Activated CD4-positive, alpha-beta T cell treated with anti-CD3 and anti-CD28 coated beads, Interleukin-2, amount 10 ng/mL, durations not matched to agents 24 days and 14 days (primary cell): ENCODE measurements around the gene FTL. TPM values are rescaled to one million over a fixed set of nuclear protein-coding genes. Genes with fewer than 3 reads are reported as not detected.

Source experiments
- DNase-seq: peaks from one replicate; pipeline ENCODE4 v3.0.0; 2022
- H3K27ac Mint-ChIP-seq: one replicate; pipeline ENCODE4 v1.8.0; 2022; ENCODE audit warnings: mild to moderate bottlenecking, mixed read lengths
- H3K27me3 Mint-ChIP-seq: one replicate; pipeline ENCODE4 v1.8.0; 2022; ENCODE audit warnings: mixed read lengths
- H3K36me3 Mint-ChIP-seq: one replicate; pipeline ENCODE4 v1.8.0; 2022; ENCODE audit warnings: low read depth, mild to moderate bottlenecking, mixed read lengths
- H3K4me1 Mint-ChIP-seq: one replicate; pipeline ENCODE4 v1.8.0; 2021; ENCODE audit warnings: mixed read lengths
- H3K4me3 Mint-ChIP-seq: one replicate; pipeline ENCODE4 v1.8.0; 2022; ENCODE audit warnings: mild to moderate bottlenecking, moderate library complexity, mixed read lengths
- H3K9me3 Mint-ChIP-seq: one replicate; pipeline ENCODE4 v1.8.0; 2021; ENCODE audit warnings: mixed read lengths
- intact Hi-C: fragments of 100-400 bp; cut with micrococcal nuclease; formaldehyde crosslinking; loops from one replicate; pipeline ENCODE4 v1.15.1; 2023
- total RNA-seq: library from RNA; stranded (reverse); gene quantifications from 2 replicates; pipeline ENCODE4 v1.2.3, GENCODE V29; 2022

FTL gene
- total RNA-seq, 1 donor from 2014 or later = 696 TPM

DNA sequence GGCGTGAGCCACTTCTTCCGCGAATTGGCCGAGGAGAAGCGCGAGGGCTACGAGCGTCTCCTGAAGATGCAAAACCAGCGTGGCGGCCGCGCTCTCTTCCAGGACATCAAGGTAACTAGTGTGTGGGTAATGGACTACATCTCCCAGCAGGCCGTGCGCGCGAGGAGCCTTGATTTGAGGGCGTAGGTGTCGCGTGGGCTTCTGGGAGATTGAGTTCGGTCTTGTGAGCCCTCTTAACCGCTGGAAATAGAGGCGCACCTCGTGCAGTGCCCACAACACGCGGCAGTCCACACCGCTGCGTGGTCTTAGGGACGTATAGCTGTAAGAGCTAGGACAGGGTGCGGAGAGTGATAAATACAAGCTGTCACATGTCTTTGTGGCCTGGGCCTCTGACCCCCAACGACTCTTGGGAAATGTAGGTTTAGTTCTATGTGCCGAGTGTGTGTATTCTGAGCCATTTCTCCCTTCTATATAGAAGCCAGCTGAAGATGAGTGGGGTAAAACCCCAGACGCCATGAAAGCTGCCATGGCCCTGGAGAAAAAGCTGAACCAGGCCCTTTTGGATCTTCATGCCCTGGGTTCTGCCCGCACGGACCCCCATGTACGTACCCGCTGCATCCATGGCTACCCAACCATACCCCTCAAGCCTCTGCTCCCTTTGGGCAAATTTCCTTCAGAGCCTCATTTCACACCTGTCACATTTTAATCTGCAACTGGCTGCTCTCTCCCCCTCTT is 864 bp downstream of the FTL start:
- Mint-ChIP-seq H3K36me3 (peaks cover 55% of the 10 kb centered on the region), H3K4me3 (peak overlapping the region; percentile 100), H3K27ac (peak overlapping the region; percentile 99), H3K27me3 (no peaks in the 10 kb centered on the region), H3K4me1 (peaks cover 60% of the 10 kb centered on the region), H3K9me3 (no peaks in the 10 kb centered on the region)
- peak; percentile 96 for DNase-seq
- intact Hi-C loops = loop anchor here (1.0 to 2.0 kb wide), 4 partner anchors 27 to 171 kb away; partner anchors contain the start of genes GYS1, NUCB1 and RUVBL2

DNA sequence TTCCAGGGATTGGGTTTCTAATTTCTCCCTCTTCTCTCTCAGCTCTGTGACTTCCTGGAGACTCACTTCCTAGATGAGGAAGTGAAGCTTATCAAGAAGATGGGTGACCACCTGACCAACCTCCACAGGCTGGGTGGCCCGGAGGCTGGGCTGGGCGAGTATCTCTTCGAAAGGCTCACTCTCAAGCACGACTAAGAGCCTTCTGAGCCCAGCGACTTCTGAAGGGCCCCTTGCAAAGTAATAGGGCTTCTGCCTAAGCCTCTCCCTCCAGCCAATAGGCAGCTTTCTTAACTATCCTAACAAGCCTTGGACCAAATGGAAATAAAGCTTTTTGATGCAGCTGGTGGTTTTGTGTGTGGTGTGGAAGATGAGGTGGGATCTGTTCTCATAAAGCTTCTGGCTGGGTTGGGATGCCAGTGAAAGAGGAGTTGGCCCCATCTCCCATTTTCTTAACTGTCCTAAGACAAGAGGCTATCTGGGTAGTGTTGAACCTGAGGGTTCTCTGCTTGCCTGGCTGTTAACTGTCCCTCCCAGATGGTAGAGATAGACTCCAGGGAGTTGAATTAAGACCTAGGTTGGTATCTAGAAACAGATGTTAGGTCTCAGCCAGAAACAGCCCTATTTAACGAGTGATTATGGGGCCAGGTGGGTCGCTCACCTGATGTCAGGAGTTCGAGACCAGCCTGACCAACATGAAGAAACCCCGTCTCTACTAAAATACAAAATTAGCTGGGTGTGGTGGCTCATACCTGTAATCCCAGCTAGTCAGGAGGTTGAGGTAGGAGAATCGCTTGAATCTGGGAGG is 1.6 kb downstream of the FTL start:
- Mint-ChIP-seq H3K27ac (peak overlapping the region; percentile 99), H3K27me3 (no peaks in the 10 kb centered on the region), H3K4me1 (peaks cover 58% of the 10 kb centered on the region), H3K36me3 (peaks cover 53% of the 10 kb centered on the region), H3K4me3 (peak overlapping the region; percentile 100), H3K9me3 (no peaks in the 10 kb centered on the region)
- DNase-seq = no peak
- intact Hi-C loops = no loop called here

DNA sequence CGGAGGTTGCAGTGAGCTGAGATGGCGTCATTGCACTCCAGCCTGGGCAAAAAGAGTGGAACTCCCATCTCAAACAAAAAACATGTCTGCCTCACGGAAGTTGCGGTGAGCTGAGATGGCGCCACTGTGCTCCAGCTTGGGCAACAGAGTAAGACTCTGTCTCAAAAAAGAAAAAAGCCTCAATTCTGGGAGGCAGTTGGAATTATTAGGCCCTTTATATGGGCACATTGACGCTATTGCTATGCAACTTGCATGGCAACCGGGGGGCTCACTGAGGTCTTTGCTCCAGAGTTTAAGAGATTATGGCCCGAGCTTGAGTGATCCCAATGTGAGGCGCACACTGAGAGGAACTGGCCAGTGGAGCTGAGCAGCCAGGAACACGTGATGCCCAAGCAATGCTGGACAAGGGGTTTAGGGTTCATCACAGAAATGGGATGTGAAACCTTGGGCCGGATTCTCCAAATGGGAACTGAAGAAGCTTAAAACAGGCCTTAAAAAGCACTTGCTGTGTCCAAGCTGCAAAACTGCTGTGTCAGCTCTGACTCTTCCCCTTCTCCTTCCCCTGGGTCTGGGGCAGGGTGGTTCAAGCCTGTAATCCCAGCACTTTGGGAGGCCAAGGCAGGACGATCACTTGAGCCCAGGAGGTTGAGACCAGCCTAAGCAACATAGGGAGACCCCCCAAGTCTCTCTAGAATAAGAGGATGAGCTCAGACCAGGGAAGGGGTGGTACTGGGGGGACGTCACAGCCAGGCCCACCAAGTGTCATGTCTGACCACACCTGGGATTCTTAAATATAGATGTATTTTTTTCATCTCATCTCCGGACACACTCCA is 2.5 kb downstream of the FTL start:
- Mint-ChIP-seq H3K36me3 (peaks cover 48% of the 10 kb centered on the region), H3K9me3 (no peaks in the 10 kb centered on the region), H3K27me3 (no peaks in the 10 kb centered on the region), H3K4me3 (peak overlapping the region; percentile 100), H3K4me1 (peaks cover 50% of the 10 kb centered on the region), H3K27ac (peak overlapping the region; percentile 54)
- intact Hi-C loops = no loop called here
- peak; percentile 65 for DNase-seq

DNA sequence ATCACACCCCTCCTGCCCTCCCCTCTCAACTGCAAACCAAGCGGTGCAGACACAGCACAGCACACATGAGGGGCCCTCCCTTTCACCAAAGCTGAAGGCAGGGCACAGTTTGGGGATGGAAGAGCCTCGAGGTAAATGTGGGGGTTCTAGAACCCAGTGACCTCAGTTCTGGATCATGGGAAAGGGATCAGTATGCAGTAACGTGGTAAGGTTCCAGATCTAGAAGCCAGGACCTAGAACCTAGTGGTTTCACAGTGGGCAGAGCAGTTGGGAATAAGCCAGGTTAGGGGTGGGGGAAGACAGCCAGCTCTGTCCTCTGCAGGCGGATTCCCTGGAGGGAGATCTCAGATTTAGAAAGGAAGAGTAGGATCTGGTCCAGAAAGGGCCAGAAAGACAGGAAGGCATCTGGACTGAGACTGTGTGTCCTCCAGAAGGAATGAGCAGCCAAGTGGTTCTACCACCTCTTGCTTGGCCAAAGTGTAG is 3.1 kb downstream of the FTL start:
- Mint-ChIP-seq H3K36me3 (peaks cover 50% of the 10 kb centered on the region), H3K27ac (peak overlapping the region; percentile 54), H3K27me3 (no peaks in the 10 kb centered on the region), H3K4me3 (peak overlapping the region; percentile 28), H3K4me1 (peaks cover 47% of the 10 kb centered on the region), H3K9me3 (no peaks in the 10 kb centered on the region)
- no peak for DNase-seq
- intact Hi-C loops = no loop called here

DNA sequence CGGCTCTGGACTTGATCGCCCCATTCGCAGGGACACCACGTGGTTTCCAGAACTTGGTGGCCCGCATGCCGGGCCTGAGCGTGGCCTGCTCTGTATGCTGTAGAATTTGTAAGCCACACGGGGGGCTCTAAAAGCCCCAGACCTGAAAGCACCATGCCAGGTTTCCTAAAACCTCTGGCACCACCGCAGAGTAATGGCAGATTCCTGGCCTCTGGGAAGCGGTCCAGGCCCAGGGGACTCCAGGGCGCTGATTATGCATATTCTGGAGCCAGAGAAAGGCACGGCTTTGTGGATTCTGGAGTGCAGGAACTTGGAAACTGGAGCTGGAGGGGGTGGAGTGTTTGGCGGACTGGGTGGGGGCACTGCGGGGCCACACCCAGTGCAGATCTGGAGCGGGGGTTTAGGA is 3.7 kb downstream of the FTL start:
- Mint-ChIP-seq H3K27ac (no peak overlapping the region), H3K27me3 (no peaks in the 10 kb centered on the region), H3K9me3 (no peaks in the 10 kb centered on the region), H3K4me1 (peaks cover 41% of the 10 kb centered on the region), H3K36me3 (peaks cover 49% of the 10 kb centered on the region), H3K4me3 (no peak overlapping the region)
- intact Hi-C loops = no loop called here
- DNase-seq = no peak

DNA sequence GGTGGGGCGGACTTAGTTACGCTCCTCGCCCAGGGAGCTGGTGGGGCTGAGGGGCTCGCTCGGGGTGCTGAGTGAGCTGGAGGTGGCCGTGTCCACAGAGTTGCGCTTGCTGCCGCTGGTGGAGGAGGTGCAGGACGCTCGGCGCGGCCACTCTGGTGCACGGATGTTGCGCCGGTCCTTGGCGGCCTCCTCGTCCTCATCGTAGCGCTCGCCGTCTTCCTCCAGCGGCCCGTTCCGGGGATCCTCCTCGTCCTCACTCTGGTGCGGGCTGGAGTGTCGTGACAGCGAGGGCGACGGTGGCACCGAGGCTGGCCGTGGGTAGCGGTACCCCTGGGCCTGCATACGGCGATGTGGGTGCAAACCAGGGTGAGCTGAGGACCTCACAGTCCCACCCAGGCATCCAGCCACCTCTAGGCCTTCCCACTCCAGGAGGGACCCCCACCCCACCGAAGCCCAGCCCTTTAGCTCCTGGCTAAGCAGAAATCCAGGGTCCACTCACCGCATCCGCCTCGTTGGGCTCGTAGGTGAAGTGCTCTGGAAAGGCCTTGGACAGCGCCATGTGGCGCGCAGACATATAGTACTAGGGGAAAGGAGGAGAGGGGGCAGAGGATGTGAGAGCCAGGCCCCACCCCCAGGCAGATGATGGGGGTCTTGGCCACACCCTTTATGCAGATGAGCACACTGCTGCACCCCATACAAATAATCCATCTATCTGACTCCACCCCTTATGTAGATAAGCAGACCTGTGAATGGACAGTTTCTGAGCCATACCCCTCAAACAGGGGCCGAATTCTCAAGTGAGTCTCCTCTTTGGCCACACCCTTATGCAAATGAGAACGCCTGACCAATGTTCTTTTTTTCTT is 4.4 kb downstream of the FTL start:
- peak; percentile 68 for DNase-seq
- H3K27ac Mint-ChIP-seq = no peak overlapping the region
- no peaks in the 10 kb centered on the region for H3K9me3 Mint-ChIP-seq
- intact Hi-C loops = no loop called here
- H3K4me1 Mint-ChIP-seq = peaks cover 34% of the 10 kb centered on the region
- no peaks in the 10 kb centered on the region for H3K27me3 Mint-ChIP-seq
- H3K36me3 Mint-ChIP-seq = peaks cover 48% of the 10 kb centered on the region
- H3K4me3 Mint-ChIP-seq = no peak overlapping the region

DNA sequence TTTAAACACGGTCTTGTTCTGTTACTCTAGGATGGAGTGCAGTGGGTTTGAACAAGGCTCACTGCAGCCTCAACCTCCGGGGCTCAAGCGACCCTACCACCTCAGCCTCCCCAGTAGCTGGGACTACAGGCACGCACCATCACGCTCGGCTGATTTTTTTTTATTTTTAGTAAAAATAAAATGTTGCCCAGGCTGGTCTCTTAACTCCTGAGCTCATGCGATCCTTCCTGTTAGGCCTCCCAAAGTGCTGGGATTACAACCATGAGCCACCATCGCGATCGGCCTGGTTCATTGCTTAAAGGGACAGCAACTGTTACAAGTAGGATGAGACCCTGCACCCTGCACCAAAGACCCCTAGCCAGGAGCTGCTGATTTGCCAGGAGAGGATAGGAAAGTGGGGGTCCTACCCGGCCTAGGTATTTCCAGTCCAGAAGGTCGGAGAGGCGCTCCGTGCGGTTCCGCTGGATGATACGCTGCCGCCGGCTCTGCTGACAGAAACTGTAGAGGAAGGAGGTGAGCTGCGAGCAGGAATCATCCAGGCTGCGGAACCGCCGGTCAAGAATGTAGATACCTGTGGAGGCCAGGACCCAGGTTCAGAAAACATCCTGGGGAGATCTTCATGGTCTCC is 5.1 kb downstream of the FTL start:
- no peak for DNase-seq
- peaks cover 27% of the 10 kb centered on the region for H3K4me1 Mint-ChIP-seq
- H3K27ac Mint-ChIP-seq = no peak overlapping the region
- peaks cover 47% of the 10 kb centered on the region for H3K36me3 Mint-ChIP-seq
- H3K4me3 Mint-ChIP-seq = no peak overlapping the region
- H3K9me3 Mint-ChIP-seq = no peaks in the 10 kb centered on the region
- no peaks in the 10 kb centered on the region for H3K27me3 Mint-ChIP-seq
- intact Hi-C loops = no loop called here

DNA sequence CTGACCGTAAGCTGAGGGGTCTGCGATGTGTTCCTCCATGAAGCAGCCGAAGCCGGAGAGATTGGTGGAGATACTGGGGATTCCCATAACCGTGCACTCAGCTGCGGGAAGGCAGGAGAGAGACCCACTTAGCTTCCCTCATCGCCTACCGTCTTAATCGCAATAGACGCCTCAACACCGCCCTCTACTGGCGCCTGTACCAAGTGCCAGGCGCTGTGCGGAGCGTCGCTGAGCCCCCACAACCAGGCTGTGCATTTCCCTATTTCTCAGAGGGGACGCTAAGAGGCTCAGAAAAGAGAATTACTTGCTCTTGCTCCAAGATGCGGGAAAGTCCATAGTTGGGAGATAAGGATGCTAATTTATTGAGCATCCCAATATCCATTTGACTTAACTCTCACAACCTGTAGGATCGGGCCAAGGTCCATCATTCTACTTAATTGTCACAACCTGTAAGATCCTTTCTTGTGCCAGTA is 5.8 kb downstream of the FTL start:
- Mint-ChIP-seq H3K4me3 (no peak overlapping the region), H3K36me3 (peaks cover 40% of the 10 kb centered on the region), H3K27ac (peak overlapping the region; percentile 36), H3K4me1 (peaks cover 20% of the 10 kb centered on the region), H3K9me3 (no peaks in the 10 kb centered on the region), H3K27me3 (no peaks in the 10 kb centered on the region)
- DNase-seq = peak; percentile 94
- intact Hi-C loops = no loop called here

DNA sequence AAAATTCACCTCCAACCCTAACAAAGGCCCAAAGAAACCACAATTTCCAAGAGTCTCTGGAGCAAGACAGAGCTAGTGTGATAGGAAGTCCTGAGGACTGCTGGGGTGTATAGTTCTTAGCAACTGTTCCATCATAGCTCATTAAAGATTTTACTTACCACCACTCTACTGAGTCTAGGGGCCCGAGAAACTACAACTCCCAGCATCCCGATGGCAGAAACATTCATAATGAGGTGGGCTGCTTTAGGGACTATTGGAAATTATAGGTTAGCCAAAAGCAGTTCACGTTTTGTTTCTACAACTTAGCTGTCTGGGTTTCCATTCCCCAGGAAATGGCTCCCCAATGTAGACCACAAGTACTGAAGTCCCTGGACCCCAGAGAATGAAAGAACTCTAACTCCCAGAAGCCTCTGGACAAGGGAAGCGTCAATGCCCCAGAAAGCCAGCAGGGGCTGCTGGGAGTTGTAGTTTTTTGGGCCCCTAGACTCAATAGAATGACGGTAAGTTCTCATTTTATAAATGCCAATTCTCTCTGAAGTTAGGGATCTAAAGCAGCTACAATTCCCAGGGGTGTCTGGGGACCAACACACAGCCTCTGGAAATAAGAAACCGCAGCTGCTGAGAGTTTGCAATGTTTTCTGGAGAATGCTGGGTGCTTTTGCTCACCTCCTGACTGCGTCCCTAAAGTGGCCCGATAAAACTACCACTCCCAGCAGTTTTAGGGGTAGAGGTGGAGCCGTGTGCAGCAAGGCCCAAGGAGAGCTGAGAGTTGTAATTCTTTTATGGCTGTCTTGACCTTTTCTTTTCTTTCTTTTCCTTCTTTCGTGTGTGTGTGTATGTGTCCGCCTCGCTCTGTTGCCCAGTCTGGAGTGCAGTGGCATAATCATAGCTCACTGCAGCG is 11.1 kb downstream of the FTL start:
- peaks cover 26% of the 10 kb centered on the region for H3K36me3 Mint-ChIP-seq
- peak; percentile 81 for DNase-seq
- intact Hi-C loops = no loop called here
- no peak overlapping the region for H3K27ac Mint-ChIP-seq
- H3K4me3 Mint-ChIP-seq = no peak overlapping the region
- no peaks in the 10 kb centered on the region for H3K9me3 Mint-ChIP-seq
- H3K27me3 Mint-ChIP-seq = no peaks in the 10 kb centered on the region
- peaks cover 7% of the 10 kb centered on the region for H3K4me1 Mint-ChIP-seq

DNA sequence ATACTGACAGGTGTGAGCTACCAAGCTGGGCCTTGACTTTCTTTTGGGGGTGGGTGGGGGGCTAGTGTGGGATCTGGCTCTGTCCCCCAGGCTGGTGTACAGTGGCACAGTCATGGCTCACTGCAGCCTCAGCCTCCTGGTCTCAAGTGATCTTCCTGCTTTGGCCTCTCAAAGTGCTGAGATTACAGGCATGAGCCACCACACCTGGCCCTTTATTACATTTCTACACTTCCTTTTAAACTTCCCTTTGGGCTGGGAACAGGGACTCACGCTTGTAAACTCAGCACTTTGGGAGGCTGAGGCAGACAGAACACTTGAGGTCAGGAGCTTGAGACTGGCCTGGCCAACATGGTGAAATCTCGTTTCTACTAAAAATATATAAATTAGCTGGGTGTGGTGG is 12.0 kb downstream of the FTL start:
- no peak for DNase-seq
- H3K27me3 Mint-ChIP-seq = no peaks in the 10 kb centered on the region
- no peak overlapping the region for H3K27ac Mint-ChIP-seq
- peaks cover 6% of the 10 kb centered on the region for H3K4me1 Mint-ChIP-seq
- H3K36me3 Mint-ChIP-seq = peaks cover 33% of the 10 kb centered on the region
- intact Hi-C loops = no loop called here
- no peaks in the 10 kb centered on the region for H3K9me3 Mint-ChIP-seq
- no peak overlapping the region for H3K4me3 Mint-ChIP-seq

DNA sequence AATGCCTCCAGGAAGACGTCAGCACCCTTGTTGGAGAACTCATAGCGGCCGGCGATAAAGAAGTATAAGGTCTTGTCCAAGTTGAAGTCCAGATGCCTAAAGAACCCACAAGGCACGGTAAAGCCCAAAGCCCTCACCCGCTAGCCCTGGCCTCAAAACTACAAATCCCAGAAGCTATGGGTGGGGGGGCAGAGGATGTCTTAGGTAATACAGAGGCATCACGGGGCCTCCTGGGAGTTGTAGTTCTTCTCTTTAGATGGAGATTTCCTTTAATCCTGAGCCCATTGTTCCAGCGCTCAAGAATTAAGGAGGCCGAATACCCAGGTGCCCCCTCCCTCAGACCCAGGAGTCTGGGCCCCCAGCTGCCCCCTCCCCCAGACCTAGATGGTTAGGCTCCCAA is 17.2 kb downstream of the FTL start:
- H3K4me3 Mint-ChIP-seq = no peak overlapping the region
- H3K27me3 Mint-ChIP-seq = no peaks in the 10 kb centered on the region
- no peaks in the 10 kb centered on the region for H3K9me3 Mint-ChIP-seq
- intact Hi-C loops = no loop called here
- H3K36me3 Mint-ChIP-seq = peaks cover 47% of the 10 kb centered on the region
- no peak overlapping the region for H3K27ac Mint-ChIP-seq
- H3K4me1 Mint-ChIP-seq = peaks cover 6% of the 10 kb centered on the region
- DNase-seq = no peak

DNA sequence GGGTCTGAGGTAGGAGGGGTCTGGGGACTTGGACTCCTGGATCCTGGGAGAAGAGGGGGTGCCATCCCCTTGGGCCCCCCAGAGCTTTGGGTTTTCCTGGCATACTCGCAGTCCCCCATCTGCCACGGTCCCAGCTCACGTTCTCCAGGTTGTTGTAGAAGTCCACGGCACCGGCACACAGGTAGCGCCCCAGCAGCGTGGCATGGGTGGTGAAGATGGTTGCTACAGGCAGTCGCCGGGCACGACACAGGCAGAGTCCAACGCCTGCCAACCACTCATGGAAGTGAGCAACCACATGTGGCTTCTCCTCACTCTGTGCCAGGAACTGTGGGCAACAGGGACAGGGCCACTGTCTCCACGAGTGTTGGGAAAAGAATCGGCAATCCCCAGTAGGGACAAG is 20.6 kb downstream of the FTL start:
- Mint-ChIP-seq H3K27ac (no peak overlapping the region), H3K36me3 (peaks cover 51% of the 10 kb centered on the region), H3K9me3 (no peaks in the 10 kb centered on the region), H3K4me1 (peaks cover 10% of the 10 kb centered on the region), H3K4me3 (no peak overlapping the region), H3K27me3 (no peaks in the 10 kb centered on the region)
- intact Hi-C loops = no loop called here
- no peak for DNase-seq
